Central memory CD4-positive, alpha-beta T cell (primary cell): ENCODE data around the gene SINHCAF.

Experiments used
- DNase-seq: peaks from one replicate; pipeline ENCODE4 v3.0.0; 2022

The SINHCAF gene

DNA sequence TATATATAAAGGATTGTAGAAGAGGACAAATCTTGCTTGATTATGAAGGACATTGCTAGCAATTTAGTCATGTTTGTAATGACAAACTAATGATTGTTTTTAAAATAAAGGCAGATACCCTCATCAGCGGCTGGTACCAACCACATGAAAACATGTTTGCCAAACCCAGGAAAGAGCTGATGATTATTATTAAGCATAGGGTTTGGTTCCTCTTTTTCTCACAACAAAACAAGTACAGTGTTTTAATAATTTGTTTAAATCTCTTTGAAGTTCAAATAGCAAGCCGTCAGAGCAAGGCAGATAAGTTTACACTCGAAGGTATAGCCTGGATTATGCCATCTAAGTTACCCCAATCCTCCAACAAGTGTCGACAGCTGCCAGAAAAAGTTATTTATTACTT lies 5.3 kb upstream of the SINHCAF start:
- DNase-seq = no peak

DNA sequence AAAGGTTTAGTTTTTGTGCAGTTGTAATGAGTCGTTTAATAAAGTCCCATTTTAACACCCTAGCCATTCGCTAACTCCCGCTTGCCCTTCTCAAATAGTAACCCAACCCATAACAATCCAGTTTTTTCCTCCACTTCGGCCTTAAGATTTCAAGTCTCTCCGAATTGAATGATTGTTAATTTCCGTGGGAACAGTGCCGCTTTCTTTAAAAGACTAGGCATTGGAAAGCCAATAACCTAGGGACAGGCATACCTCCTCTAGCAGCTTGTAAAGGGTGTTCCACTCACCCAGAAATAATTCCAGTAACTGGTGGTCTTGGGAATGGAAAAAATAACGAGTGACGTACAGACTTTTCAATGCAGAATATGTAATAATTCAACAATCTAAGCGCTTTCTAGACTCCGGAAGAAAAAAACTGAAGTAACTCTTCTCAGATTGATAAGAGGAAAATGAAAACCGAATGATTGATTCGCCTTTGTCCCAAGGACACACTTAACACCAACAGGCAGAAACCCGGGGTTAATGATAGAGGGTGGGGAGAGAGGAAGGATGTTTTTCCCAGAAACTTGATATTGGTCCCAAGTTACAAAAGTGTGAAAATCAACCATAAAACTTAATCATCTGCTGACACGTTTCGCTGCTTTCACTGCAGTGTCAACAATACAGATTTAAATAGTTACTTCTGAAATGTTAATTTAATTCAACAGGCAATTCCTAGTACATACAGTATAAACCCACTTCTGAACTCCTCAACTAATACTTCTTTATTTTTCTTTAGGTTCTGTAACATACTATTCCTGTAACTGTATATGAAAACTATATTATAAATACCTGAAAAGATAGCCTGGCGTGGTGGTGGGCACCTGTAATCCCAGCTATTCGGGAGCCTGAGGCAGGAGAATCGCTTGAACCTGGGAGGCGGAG lies 1.0 kb upstream of the SINHCAF start:
- no peak for DNase-seq

DNA sequence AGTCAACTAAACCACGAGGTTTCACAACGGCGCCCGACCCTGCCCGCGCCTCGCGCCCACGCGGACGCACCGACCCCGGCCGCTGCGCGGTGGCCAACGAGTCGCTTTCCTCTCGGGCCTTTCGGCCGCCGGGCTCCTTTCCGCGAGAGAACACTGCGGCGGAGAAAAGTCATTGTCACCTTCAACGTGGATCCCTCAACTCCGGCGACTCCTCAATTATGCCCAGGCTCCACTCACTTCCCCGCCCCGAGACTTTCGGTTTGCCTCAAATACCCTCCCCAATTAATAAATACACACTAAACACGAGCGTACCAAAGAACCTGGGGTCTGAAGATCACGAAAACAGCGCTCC lies 450 bp downstream of the SINHCAF start:
- no peak for DNase-seq

DNA sequence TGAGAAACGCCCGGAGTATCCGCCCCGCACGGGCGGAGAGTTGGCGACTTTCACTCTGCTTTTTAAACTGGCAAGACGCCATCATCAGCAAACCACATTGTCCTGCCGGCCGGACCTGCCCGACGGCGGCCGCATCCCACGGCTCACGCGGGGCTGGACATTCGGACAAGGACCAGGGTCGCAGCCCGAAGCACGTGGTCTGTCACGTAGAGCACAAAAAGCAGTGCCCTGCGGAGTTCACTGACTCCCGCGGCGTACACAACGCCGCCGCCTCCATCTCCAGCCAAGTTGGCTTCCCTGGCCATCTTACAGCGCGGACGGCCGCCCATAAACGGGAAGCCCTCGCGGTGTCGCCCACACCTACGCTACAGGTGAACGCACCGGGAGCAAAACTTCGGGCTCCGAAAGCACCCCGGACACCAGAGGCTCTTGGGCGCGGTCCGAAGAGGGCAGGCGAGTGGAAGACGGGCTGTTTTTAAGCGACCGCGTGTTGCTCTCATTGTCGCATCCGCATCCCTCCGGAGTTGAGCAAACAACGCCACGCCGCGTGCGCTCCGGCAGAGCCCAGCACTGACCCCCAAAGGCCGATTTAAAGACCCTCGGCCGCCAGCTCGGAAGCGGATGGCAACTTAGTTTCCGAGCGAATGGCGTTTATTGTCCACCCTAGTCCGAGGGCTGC lies 966 bp downstream of the SINHCAF start:
- peak; percentile 43 for DNase-seq

DNA sequence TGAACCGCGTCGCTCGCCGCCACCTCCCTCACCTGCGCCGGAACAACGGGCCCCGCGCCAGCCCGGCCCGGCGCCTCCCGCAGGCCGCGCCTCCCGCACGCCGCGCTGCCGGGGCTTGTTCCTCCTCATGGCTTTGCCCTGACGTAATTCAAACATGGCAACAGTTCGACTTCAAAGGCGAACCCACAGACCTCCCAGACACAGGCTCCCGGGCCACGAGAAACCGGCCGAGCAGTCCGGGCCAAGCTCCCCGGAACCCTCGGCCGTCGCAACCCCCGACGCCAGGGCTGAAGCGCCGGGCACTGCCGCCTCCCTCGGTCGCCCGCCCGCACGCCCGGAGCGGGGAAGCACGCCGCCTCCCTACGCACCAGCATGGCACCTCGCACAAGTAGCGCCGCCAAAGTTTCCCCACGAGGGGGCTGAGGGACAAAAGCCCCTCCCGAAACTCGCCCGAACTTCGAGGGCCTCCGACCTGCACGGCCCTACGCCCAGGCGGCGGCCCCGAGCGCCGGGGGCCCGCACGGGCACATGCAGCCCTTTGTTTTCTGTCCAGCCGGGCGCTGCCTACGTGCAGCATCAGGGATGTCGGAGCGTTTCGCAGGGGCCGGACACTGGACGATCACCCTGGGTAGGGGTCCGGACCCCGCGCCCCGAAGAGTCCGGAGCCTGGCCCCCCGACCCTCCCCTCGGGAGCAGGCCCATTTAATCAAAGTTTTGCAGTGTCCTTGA lies 1.7 kb downstream of the SINHCAF start:
- peak; percentile 90 for DNase-seq

DNA sequence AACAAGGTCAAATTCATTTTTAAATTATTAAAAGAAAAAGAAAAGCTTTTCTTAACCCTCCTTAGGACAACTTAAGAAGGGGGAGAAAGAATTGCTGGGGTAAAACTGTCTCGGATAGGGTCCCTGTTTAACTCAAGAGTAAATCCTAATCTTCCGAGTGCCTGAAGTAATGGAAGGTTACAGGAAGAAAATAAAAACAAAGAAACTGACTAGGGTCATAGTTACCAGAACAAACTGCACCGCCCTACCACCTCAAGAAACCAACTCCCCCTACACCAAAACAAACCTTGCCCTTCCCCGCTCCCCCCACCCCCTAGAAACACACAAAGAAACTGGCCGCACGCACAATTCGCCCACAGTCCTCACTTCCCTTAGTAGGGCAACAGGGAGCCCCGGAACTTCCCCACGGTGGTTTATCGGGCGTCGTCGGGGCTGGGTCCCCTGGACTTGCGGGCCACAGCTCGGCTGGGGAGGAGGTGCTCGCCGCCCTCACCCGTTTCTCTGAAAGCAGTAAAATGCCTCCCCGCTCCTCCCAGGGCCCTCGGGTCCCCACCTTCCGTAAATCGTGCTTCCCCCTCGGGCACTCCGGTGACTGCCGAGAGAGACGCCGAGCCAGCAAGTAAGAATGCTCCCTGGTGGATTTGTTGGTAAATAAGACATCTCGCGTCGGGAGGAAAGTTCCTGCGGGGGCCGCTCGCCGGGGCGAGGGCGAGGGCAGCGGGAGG lies 2.4 kb downstream of the SINHCAF start:
- no peak for DNase-seq

DNA sequence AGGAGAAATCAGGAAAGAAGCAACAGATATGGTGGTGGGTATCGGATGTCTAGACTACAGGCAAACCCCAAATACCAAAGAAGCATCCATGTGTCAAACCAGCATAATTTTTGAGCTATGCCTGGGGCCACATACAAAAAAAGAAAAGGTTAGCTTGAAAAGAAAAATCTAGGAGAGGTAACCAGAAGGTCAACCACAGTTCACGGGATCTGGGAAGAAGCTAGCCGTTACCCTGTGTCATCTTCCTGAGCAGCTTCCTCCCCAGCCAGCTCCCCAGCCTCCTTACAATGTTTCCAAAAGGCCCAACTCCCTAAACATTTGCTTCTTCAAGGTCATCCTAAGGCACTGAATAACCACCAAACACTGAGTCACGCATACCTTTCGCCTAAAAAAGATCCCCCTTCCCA lies 3.1 kb downstream of the SINHCAF start:
- DNase-seq = no peak

DNA sequence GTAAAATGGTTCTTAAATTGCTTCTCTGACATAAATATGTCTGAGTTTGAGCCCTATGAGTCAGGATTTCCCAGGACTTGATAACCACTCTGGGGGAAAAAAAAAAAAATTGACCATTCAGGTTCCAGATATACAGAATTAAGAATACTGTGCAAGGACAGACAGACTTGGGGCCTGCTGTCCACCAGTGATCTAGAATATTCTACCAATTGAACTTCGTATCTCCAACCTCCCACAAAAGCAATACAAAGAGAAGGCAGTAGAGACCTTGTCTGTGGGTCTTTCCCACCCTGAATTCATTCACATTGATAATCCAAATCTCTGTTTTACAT lies 4.1 kb downstream of the SINHCAF start:
- DNase-seq = no peak

DNA sequence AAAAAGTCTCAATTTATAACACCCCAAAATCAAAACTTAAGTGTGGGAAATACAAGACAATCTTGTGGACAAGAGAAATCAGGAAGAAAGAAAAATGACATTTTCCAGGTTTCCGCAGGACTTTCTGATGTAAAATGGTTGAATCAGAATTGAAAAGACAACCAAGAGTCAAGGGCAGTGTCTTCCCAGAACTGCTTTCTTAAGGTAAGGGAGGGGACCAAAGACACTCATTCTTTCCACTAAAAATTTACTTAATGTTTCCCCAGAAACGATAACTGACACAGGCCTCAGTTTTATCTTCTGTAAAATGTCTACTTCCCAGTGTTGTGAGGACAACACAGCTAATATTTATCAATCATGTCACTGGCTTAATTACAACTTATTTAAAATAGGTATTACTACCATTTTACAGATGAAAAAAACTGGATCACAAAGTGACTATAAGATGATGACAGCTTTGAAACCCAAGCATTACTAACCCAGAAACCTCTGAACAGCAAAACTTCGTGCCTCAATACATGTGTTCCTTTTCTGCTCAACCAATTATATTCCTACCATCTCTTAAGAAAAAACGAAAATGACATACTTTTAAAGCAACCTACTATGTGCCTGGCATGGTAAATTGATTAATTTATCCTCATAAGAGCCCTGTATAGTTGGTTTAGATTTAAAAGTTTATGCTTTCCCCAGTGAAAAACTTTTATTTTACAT lies 4.6 kb downstream of the SINHCAF start:
- DNase-seq = no peak

DNA sequence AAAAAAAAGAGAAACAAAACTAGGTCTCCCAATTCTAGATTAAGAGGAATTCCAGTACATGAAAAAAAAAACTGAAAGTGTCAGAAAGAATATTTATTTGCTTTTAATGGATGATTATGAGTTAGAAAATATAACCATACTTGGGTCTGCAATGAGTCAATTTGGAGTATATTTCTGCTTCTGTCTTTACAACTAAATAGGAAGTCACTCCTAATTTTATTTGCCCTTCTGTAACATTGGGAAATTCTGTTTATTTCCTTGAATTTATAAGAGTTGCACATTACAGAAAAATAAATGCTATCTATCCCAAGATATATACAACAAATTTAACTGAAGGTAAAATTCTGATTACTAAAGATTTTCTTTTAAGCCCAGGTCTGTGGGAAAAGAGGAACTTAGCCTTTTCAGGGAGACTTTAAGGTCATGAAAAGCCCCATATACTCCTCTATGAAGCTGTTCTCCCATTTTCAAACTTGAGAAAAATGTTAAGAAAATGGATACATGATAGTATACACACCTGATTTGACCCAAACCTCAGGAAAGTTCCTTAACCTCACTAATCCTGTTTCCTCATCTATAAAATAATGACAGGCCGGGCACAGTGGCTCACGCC lies 7.2 kb downstream of the SINHCAF start:
- DNase-seq = no peak

DNA sequence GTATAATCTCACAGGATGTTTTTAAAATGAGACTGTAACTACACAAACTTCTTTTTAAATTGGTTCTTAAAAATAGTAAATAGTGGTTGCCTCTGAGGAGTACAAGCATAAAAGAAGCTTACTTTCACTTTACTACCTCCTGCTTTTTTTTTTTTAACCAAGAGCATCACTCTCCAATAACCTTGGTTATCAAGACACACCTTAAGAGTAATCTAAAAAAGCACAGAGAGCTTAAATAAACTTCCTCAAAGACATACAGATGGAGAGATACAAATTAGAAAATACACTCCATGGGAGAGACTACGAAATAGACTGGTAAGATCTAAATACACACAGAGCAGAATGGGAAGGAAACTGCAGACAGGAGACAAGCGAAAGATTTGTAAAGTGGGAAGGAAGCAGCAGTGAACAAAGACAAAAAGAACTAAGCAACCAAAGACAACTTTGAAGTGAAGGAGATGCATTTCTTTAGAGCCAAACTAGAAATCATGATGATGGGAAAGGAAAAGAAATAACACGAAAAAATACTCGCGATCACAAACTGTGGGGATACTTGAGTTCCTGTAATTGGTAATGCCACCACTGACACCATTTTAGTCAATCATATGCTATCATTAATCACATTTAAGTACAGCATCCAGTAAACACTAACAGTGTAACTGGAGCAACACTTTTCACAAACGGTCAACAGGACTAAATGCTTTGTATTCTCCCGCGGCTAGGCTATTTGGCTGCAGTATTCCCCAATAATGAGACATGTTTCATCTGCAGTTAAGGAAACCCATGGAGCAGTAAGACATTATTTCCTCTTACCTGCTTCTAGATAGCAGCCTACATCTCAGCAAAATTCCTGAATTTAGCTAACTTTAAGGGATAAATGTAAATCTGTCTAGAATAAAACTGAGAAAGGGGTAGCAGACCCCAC lies 8.2 kb downstream of the SINHCAF start:
- DNase-seq = peak; percentile 34

DNA sequence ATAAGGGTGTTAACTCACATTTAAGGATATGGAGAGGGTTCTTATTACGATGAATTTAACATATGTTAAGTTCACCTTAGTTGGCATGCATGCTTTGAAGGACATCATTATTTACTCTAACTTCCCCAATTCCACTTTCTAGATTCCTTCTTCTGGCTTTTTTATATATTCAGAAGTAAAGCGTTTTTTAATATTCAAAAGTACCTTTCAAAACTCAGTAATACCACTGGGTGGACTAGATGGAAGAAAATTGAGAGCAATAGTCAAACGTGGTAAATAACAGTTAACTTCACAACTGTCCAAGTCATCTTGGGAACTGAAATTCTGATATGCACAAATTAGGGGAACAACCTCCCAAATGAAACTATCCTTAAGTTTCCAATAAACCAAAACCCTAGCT lies 9.1 kb downstream of the SINHCAF start:
- DNase-seq = no peak

DNA sequence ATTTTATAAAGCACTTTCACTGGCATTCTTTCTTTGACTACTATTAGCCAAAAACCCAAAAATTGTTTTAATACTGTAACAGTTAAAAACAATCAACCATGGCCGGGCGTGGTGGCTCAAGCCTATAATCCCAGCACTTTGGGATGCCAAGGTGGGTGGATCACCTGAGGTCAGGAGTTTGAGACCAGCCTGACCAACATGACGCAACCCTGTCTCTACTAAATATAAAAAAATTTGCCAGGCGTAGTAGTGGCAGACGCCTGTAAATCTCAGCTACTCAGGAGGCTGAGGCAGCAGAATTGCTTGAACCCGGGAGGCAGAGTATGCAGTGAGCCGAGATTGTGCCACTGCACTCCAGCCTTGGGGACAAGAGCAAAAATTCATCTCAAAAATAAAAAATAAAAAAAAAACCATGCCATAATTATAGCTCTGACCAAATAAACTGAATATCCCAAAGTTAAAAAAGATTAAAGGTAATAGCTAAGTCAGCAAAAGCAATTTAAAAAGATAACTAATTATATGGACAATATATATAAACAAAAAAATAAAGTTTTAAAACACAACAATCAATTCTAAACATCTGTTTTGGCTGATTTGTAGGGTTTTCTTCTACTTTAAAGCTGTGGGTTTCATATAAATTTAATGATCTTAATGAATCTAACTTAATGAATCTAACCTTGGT lies 10.0 kb downstream of the SINHCAF start:
- no peak for DNase-seq

DNA sequence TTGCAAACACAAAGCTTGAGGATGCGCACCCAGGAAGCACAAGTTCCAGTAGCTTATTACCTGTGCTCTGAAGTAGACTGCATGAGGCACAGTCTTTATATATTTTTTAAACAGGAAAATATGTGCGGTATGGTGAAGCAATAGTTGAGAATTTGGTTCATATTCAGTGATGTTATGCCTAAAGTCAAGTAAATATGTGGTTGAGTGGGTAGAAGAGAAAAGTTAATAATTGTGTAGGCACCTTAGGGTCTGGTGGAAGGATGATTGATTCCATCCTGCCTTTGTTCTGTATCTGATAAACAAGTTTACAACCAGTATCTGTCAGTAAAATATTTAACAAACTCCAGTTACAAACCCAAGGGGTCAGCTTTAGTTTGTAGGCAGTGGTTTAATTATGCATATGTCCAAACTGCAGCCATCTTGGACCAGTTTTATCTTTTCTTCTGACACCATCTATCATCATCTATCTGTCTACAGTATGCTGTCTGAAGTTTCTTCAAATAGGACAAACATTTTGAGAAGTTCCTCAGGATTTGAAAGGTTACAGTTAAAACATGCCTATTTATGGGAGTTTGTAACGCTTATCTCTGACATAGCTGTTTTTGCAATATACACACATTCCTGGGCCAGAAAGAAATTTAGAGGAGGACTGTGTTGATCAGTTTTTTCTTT lies 10.8 kb downstream of the SINHCAF start:
- no peak for DNase-seq

DNA sequence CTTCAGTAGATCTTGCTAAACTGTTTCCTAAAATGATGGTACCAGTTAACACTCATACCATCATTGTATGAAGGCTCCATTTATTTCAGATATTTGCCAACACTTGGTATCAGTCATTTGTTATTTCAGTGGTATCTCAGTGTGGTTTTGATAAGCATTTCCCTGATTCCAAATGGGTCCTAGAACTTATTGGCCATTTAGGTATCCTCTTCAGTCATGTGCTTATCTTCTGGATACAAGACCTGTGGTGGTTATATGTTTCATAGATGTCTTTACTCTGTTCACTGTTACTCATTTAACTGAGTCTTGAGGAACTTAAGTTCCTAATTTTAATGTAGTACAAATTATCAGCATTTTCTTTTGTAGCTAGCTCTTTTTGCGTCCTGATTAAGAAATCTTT lies 13.5 kb downstream of the SINHCAF start:
- no peak for DNase-seq

DNA sequence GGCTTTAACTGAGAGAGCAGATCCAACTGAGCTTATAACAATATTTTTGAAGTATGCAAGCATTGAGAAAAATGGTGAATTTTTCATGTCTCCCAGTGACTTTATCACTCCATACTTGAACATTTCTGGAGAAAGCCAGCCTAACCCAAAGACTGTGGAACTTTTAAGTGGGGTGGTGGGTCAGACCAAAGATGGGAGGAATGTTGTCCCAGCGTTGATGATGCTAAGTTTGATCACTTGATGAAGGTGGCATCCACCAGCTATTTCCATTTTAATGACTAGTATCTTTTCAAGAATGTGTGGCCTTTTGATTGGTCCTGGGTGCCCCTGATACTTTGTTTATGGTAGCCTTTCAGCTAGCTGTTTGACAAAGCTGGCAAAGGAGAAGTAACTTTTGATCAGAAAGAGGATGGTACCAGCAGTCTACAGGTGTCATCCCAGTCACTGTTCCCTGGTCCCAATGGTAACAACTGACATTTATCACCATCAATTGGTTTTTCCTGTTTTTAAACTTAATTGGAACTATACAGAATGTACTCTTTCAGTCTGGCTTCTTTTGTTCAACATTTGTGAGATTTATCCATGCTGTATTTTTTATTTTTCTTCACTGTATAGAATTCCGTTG lies 14.2 kb downstream of the SINHCAF start:
- no peak for DNase-seq

DNA sequence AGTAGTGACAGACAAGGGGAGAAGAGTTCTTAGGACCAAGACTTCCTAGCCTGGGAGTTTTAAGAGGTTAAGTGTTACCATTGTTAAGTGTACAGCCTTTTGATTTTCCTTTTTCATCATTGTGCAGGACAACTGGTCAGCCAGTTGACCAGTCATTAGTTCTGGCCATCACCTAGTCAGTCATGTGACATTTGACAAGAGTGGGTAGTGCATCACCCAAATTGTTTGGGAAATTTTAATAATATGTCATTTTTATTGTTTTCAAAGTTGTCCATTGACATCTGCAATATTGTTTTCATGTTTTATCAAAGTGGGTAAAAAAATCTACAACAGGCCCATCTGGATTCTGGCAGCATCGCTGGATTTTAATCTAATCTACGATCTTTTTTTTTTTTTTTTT lies 15.5 kb downstream of the SINHCAF start:
- no peak for DNase-seq

DNA sequence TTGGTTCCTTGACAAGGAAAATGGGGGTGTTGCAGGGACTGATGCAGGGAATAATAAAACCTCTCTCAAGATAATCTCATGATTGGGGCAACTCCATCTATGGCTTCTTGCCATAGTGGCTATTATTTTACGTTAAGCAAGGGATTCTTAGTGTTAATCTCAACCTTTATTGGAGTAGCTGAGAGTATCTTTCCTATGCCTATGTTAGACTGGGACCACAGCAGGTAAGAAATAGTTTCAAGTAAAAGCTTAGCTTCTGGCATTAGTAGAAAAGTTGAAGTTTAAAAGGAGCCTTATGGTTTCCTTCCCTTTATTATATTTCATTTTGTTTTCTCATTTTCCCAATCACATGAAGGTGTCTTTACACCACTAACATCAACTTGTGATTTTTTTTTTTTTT lies 16.7 kb downstream of the SINHCAF start:
- DNase-seq = no peak

DNA sequence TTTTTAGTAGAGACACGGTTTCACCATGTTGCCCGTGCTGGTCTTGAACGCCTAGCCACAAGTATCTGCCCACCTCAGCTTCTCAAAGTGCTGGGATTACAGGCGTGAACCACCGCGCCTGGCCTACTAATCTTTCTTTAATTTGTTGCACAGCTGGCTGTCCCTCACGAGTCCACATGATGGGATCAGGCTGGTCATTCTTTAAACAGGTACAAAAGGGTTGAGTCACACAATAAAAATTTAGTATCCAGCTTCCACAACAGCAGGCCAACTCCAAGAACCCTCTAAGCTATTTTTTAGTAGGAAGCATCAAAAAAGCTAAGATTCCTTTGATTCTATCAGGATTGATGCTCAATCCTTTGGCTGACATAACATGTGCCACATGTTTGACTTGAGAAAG lies 17.8 kb downstream of the SINHCAF start:
- DNase-seq = no peak
